Astrocyte (in vitro differentiated cells and primary cell): Measurements from ENCODE around the gene SLC25A53.

Experiments used
- CTCF ChIP-seq: IDR thresholded peaks from 2 replicates; pipeline ENCODE4 v1.5.1; 2011; ENCODE audit warnings: low read depth, mild to moderate bottlenecking, inconsistent platforms, low read length, moderate library complexity; ENCODE audit not compliant: insufficient read depth
- EZH2 ChIP-seq: IDR thresholded peaks from 2 replicates; pipeline ENCODE4 v1.6.1; 2012; ENCODE audit warnings: mild to moderate bottlenecking, low read length, inconsistent platforms; ENCODE audit not compliant: insufficient read depth

- TF ChIP-seq CTCF (no peak), EZH2 (no peak)
Measured at GRCh38 chrX:104117759-104118158, 39.0 kb downstream of the SLC25A53 start.
